Left lung (tissue), 10 donors: ENCODE results near the gene ZNF423. TPM values are rescaled to one million over a fixed set of nuclear protein-coding genes. Genes with fewer than 3 reads are reported as not detected.

ENCODE experiments used
- ATAC-seq: fragments of 200-7000 bp; cut with Tn5 transposase; one replicate; pipeline ENCODE4 v1.9.1; 2020; ENCODE audit warnings: moderate library complexity
- DNase-seq, 4 donors: peaks; one replicate each; pipeline ENCODE4 v3.0.0-alpha.2; 2013 to 2020
- H3K27ac ChIP-seq, 2 donors: fragments of 200-600 bp; sonication (generic) in 1 of 2; one replicate each; pipeline versions ENCODE4 v1.5.0 to v1.8.0; 2020 to 2021
- H3K27me3 ChIP-seq, 2 donors: fragments of 200-600 bp; sonication (generic) in 1 of 2; one replicate each; pipeline versions ENCODE4 v1.5.0 to v1.8.0; 2020 to 2021
- H3K36me3 ChIP-seq, 2 donors: fragments of 200-600 bp; sonication (generic) in 1 of 2; one replicate each; pipeline versions ENCODE4 v1.5.0 to v1.8.0; 2020 to 2021
- H3K4me1 ChIP-seq, 2 donors: fragments of 200-600 bp; one replicate each; pipeline ENCODE4 v1.8.0; 2021
- H3K4me3 ChIP-seq, 2 donors: fragments of 200-600 bp; sonication (generic) in 1 of 2; one replicate each; pipeline versions ENCODE4 v1.5.0 to v1.8.0; 2020 to 2021; ENCODE audit warnings: mild to moderate bottlenecking in 1 of 2
- H3K9me3 ChIP-seq, 2 donors: fragments of 200-600 bp; sonication (generic) in 1 of 2; one replicate each; pipeline versions ENCODE4 v1.5.0 to v1.8.0; 2020 to 2021
- CTCF ChIP-seq, 2 donors: fragments of 200-600 bp; sonication (generic) in 1 of 2; IDR thresholded peaks; one replicate each; pipeline versions ENCODE4 v1.5.0 to v1.8.0; 2021; ENCODE audit warnings: antibody characterized with exemption in 2 of 2
- intact Hi-C, 2 donors: fragments of 100-400 bp; cut with DNase I; formaldehyde crosslinking; loops; one replicate each; pipeline versions ENCODE4 v1.11.2 to v1.14.2; 2022
- polyA plus RNA-seq, 6 donors: library from polyadenylated mRNA; unstranded; fragments of 120-200 nt; gene quantifications; one replicate each; pipeline ENCODE4 v1.2.1, GENCODE V29; 2013; ENCODE audit not compliant: insufficient read length in 6 of 6
- total RNA-seq, 2 donors: library from RNA; stranded (reverse); fragmentation: NEBNext Ultra II Directional; extraction: Animal tissue kit (Norgen Biotek cat#: 25700); gene quantifications; one replicate each; pipeline ENCODE4 v1.2.1, GENCODE V29; 2021
- donor health status: DM: no; HTN: yes; CAD: no.
- donor health status: DM: no; HTN: no; CAD: no.

ZNF423 gene
- total and polyA plus RNA-seq, 8 donors, result 7.8 to 30.5 (median 26.6) TPM

DNA sequence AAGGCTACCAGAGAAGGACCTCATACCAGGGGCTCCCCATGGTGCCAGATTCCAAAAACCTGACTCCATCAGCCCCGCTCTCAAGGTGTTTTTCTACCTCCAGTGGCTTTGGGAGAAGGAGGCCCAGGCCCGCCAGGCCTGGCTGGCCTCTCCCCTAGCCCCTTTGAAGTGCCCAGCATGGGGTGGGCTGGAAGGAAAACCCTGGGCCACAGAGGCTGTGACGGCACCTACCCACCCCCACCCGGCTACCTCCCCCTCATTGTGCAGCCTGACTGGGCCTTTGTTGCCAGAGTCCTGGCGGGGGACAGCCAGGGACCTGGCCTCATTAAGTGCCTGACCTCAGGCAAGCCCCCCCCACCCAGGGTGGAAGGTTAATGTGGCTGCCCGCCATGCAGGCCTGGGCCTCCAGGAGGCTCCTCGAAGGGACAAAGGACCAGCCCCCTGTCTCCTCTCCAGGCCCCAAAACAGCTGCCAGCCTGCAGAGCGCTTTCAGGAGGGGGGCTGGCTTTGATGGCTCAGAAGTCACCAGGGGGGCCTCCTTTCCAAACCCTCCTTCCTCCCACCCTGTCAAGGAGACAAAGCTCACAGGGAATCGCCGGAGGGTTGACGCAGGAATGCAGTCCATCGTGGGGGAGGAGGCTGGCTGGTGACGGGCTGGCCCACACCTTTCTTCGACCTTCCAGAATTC is 159.4 kb downstream of the ZNF423 start:
- ATAC-seq (no peak), DNase-seq (peak in 1 of 4 donors; percentile 43)
- H3K4me3 ChIP-seq, result no peak overlapping the region
- no peaks in the 10 kb centered on the region for H3K9me3 ChIP-seq
- no peak overlapping the region for H3K27ac ChIP-seq
- TF ChIP-seq CTCF (IDR thresholded peaks at IDR 0.05), result no peak
- H3K36me3 ChIP-seq, result no peaks in the 10 kb centered on the region
- intact Hi-C loops, result no loop called here
- H3K27me3 ChIP-seq, result peaks cover 0 to 25% of the 10 kb centered on the region in 2 donors
- peaks cover 5 to 18% of the 10 kb centered on the region in 2 donors for H3K4me1 ChIP-seq

DNA sequence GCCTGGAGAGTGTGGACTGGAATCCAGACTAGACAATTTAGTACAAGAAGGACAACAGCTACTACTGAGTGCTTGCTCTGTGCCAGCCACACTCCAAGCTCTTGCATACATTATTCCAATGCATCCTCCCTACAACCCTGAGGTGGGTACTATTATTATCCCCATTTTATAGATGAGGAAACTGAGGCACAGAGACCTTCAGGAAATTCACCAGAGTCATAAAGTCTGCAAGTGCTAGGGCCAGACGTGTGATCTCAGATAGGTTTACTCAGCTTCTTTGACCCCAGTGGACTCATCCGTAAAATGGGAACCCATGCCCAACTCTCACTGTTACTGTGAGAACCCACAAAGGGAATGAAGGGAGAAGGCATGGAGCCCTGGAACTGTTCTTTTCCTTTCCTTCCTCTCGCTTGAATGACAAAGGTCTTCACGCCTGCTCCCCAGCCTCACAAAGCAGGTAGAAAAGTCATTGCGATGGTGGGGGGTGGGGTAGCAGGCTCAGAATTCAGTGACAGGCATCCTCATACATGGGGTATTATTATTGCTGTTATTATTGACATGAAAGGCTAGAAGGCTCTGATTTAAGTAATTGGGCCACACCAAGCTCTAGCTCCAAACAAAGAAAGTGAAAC is 160.0 kb downstream of the ZNF423 start:
- H3K36me3 ChIP-seq, result no peaks in the 10 kb centered on the region
- intact Hi-C loops, result no loop called here
- no peak overlapping the region for H3K27ac ChIP-seq
- no peak overlapping the region for H3K4me3 ChIP-seq
- H3K9me3 ChIP-seq, result no peaks in the 10 kb centered on the region
- H3K4me1 ChIP-seq, result peaks cover 5 to 18% of the 10 kb centered on the region in 2 donors
- peaks cover 0 to 25% of the 10 kb centered on the region in 2 donors for H3K27me3 ChIP-seq
- ATAC-seq (no peak), DNase-seq (no peak)
- TF ChIP-seq CTCF (IDR thresholded peaks at IDR 0.05), result no peak

- no peak overlapping the region for H3K27ac ChIP-seq
- H3K36me3 ChIP-seq, result no peaks in the 10 kb centered on the region
- H3K4me1 ChIP-seq, result no peaks in the 10 kb centered on the region
- no peak for TF ChIP-seq CTCF (IDR thresholded peaks at IDR 0.05)
- no peak overlapping the region for H3K4me3 ChIP-seq
- H3K9me3 ChIP-seq, result no peaks in the 10 kb centered on the region
- no peak for DNase-seq
- peaks cover 0 to 14% of the 10 kb centered on the region in 2 donors for H3K27me3 ChIP-seq
- ATAC-seq, result no peak
- intact Hi-C loops, result no loop called here
These were observed 162.5 kb downstream of the ZNF423 start for GRCh38 chr16:49693445-49693844.

GRCh38 chr16:49690778-49691177 is 165.1 kb downstream of the ZNF423 start:
- DNase-seq (peak in 1 of 4 donors; percentile 47), ATAC-seq (no peak)
- H3K9me3 ChIP-seq, result no peaks in the 10 kb centered on the region
- H3K27ac ChIP-seq, result no peak overlapping the region
- TF ChIP-seq CTCF (IDR thresholded peaks at IDR 0.05), result no peak
- H3K27me3 ChIP-seq, result peaks cover 0 to 7% of the 10 kb centered on the region in 2 donors
- H3K4me3 ChIP-seq, result no peak overlapping the region
- no peaks in the 10 kb centered on the region for H3K4me1 ChIP-seq
- intact Hi-C loops, result no loop called here
- H3K36me3 ChIP-seq, result no peaks in the 10 kb centered on the region

- Histone ChIP-seq H3K4me1 (no peaks in the 10 kb centered on the region), H3K4me3 (no peak overlapping the region), H3K27ac (no peak overlapping the region), H3K9me3 (no peaks in the 10 kb centered on the region), H3K36me3 (no peaks in the 10 kb centered on the region), H3K27me3 (peaks cover 0 to 7% of the 10 kb centered on the region in 2 donors)
- intact Hi-C loops, result no loop called here
- no peak for DNase-seq
- no peak for TF ChIP-seq CTCF (IDR thresholded peaks at IDR 0.05)
- no peak for ATAC-seq
These were observed 167.7 kb downstream of the ZNF423 start for GRCh38 chr16:49688036-49688697.
